Activated naive CD4-positive, alpha-beta T cell treated with anti-CD3 and anti-CD28 coated beads, Interleukin-2, amount 10 ng/mL, durations not matched to agents 7 days and 5 days (primary cell): ENCODE measurements around the gene PPP2R5B.

ENCODE experiments used
- CTCF ChIA-PET: fragments of 350-600 bp; sonication (Branson Sonifier 250); formaldehyde crosslinking; loops from one replicate; lab custom pipeline; 2021; ENCODE audit warnings: antibody characterized with exemption; lab: Charles Lee
- DNase-seq: peaks from one replicate; pipeline ENCODE4 v3.0.0-alpha.2; 2020
- H3K27ac Mint-ChIP-seq: one replicate; pipeline ENCODE4 v1.8.0; 2021; ENCODE audit warnings: mild to moderate bottlenecking, moderate library complexity, mixed read lengths
- H3K27me3 Mint-ChIP-seq: one replicate; pipeline ENCODE4 v1.8.0; 2021; ENCODE audit warnings: mild to moderate bottlenecking, mixed read lengths
- H3K36me3 Mint-ChIP-seq: one replicate; pipeline ENCODE4 v1.8.0; 2021; ENCODE audit warnings: mixed read lengths
- H3K4me1 Mint-ChIP-seq: one replicate; pipeline ENCODE4 v1.8.0; 2021; ENCODE audit warnings: mixed read lengths
- H3K4me3 Mint-ChIP-seq: one replicate; pipeline ENCODE4 v1.8.0; 2021; ENCODE audit warnings: mild to moderate bottlenecking, moderate library complexity, mixed read lengths
- H3K9me3 Mint-ChIP-seq: one replicate; pipeline ENCODE4 v1.8.0; 2021; ENCODE audit warnings: mixed read lengths

PPP2R5B gene

DNA sequence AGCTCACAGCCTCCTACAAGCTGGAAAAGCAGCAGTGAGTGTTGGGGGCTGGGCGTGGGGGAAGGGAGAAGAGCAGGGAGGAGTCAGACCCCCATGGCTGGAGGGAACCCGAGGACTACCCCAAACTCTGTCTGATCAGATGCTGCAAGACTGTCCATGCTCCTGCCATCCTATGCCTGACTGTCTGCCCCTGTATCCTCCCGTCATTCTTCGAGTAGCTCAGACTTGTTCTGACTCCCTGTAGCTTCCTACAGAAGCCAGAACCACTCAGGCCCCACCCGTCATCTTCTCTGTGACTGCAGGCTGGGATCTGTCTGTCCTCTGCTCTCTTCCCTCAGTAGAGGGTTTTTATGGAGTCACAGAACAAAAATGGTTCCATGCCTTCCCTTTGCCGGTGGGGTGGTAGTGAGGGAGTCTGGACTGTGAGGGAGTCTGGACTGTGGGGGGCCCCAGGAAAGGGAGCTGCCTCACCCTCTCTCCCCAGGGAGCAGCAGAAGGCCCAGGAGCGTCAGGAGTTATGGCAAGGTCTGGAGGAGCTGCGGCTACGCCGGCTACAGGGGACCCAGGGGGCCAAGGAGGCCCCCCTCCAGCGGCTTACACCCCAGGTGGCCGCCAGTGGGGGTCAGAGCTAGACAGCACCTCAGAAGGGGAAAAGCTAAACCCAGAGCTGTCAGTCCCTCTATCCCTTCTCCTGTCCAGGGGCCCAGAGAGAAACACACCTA, 8.9 kb downstream of the PPP2R5B start:
- Mint-ChIP-seq H3K4me1 (no peaks in the 10 kb centered on the region), H3K36me3 (peaks cover 13% of the 10 kb centered on the region), H3K4me3 (no peak overlapping the region), H3K27me3 (peaks cover 7% of the 10 kb centered on the region), H3K27ac (no peak overlapping the region), H3K9me3 (no peaks in the 10 kb centered on the region)
- CTCF ChIA-PET = no interaction called here
- no peak for DNase-seq

DNA sequence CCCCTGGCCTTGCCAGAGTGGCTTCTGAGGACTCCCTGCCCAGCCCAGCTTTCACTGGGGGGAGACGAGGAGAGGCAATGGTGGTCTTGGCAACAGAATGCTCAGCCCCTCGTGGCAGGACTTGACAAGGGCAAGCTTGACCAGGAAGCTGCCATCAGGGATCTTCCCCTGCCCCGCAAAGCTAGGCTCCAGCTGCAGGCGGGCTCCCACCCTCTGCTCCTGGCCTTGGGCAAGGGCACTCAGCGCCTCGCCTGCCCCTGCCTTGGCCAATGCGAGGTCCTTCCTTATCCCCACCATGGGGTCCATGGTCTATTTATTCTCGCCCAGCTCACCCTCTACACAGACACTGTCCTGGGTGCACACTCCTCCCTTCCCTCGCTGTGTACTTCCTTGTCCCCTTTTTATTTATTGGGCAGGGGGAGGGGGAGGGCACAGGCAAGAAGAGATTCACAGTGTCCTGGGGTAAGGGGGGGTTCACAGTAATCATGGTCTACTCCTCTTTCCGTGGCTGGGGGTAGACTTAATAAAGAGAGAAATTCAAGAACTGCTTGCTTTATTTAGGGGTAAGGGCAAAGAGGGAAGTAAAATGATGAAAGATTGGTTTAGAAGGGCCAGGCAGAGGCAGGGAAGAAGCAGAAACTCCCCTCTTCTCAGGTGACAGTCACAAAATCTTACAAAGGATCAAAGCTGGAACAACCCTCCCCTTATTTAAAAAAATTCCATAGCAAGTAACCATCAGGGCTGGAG, 9.6 kb downstream of the PPP2R5B start:
- H3K27ac Mint-ChIP-seq = no peak overlapping the region
- peaks cover 13% of the 10 kb centered on the region for H3K27me3 Mint-ChIP-seq
- no peak overlapping the region for H3K4me3 Mint-ChIP-seq
- no peaks in the 10 kb centered on the region for H3K4me1 Mint-ChIP-seq
- no peaks in the 10 kb centered on the region for H3K9me3 Mint-ChIP-seq
- CTCF ChIA-PET = interaction anchor here (1.4 kb wide), 1 partner anchor 19 kb away, joined by 4 read pairs; no protein-coding TSS in a partner anchor
- DNase-seq = no peak
- H3K36me3 Mint-ChIP-seq = peaks cover 13% of the 10 kb centered on the region

- H3K4me3 Mint-ChIP-seq = no peak overlapping the region
- H3K36me3 Mint-ChIP-seq = peaks cover 13% of the 10 kb centered on the region
- no peak for DNase-seq
- H3K4me1 Mint-ChIP-seq = no peaks in the 10 kb centered on the region
- CTCF ChIA-PET = interaction anchor here (1.4 kb wide), 1 partner anchor 18 kb away, joined by 4 read pairs; no protein-coding TSS in a partner anchor
- H3K9me3 Mint-ChIP-seq = no peaks in the 10 kb centered on the region
- peaks cover 19% of the 10 kb centered on the region for H3K27me3 Mint-ChIP-seq
- no peak overlapping the region for H3K27ac Mint-ChIP-seq
These were observed 10.3 kb downstream of the PPP2R5B start for GRCh38 chr11:64934682-64935358.

DNA sequence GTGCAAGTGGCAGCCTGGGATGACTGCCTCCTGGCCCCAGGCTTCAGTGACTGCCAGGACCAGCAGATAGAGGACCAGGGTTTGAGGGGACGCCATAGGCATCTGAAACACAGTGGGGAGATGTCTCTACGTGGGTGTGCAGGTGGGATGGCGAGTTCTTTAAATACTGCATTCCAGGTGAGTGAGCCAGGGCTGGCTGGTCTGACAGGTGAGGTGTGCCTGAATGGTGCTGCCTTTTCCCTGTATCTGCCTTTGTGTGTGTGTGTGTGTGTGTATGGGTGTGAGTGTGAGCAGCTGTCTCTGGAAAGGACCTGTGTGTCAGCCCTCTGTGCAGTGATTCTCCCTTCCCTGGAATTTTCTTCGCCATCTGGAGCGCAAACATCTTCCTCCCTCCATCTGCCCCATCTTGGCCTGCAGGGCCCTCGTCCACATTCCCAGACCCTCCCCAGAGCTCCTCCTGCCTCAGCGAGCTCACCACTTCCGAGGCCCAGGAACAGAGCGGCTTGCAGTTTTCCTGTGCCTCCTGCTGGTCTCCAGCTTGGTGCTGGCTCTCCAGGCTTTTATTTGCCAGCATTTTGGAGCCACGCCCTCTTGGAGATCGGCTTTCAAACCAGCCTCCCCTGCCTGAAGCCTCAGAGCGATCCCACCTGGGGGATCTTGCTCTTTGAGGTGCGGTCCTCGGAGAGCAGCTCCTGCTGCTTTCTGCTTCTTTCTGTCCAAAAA, 11.0 kb downstream of the PPP2R5B start, which contains the start of gene GPHA2:
Gene GPHA2 (minus strand): TSS at position 535 of the 723 bp plus-strand sequence. CDS start 433 bp downstream, at position 102.
- Mint-ChIP-seq H3K27me3 (peaks cover 19% of the 10 kb centered on the region), H3K27ac (no peak within 1 kb of the TSS), H3K9me3 (no peaks in the 10 kb centered on the region), H3K36me3 (peaks cover 11% of the 10 kb centered on the region), H3K4me3 (no peak within 1 kb of the TSS), H3K4me1 (no peaks in the 10 kb centered on the region)
- CTCF ChIA-PET = interaction anchor here (1.4 kb wide), 1 partner anchor 17 kb away, joined by 4 read pairs; no protein-coding TSS in a partner anchor
- DNase-seq = no peak

GRCh38 chr11:64936539-64936938, 12.1 kb downstream of the PPP2R5B start:
- CTCF ChIA-PET = no interaction called here
- Mint-ChIP-seq H3K27ac (no peak overlapping the region), H3K4me3 (no peak overlapping the region), H3K36me3 (peaks cover 5% of the 10 kb centered on the region), H3K27me3 (peaks cover 20% of the 10 kb centered on the region), H3K4me1 (no peaks in the 10 kb centered on the region), H3K9me3 (no peaks in the 10 kb centered on the region)
- DNase-seq = no peak

DNA sequence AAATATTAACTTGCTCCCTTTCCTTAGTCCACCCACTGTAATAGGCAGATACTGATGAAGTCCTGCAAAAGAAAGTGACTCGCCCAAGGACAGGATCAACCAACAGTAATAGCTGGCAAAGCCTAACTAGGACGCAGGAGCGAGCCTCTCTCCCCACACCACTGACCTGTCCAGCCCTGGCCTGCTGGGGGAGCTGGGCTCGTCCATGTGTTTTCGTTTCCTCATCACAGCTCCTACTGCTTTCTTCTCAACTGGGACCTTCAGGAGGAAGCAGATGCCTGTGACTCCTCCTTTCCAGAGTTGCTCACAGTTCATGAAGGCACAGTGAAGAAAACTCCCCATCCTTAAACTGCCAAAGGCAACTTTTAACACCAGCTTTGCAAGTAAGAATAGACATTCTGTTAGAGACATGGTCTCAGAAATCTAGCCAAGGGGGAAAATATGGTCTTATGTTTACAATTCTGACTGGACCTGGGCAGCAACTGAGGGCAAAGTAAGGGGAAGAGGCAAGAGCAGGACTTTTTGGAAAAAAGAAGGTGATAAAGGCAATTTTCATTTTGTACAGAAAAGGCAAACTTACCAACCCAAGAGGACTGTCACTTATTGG, 22.8 kb downstream of the PPP2R5B start:
- Mint-ChIP-seq H3K4me1 (no peaks in the 10 kb centered on the region), H3K27ac (no peak overlapping the region), H3K27me3 (peaks cover 46% of the 10 kb centered on the region), H3K36me3 (no peaks in the 10 kb centered on the region), H3K4me3 (no peak overlapping the region), H3K9me3 (no peaks in the 10 kb centered on the region)
- DNase-seq = no peak
- CTCF ChIA-PET = no interaction called here

- Mint-ChIP-seq H3K9me3 (no peaks in the 10 kb centered on the region), H3K27me3 (peaks cover 29% of the 10 kb centered on the region), H3K27ac (no peak overlapping the region), H3K4me1 (no peaks in the 10 kb centered on the region), H3K36me3 (no peaks in the 10 kb centered on the region), H3K4me3 (no peak overlapping the region)
- CTCF ChIA-PET = no interaction called here
- no peak for DNase-seq
These were observed 27.0 kb downstream of the PPP2R5B start for GRCh38 chr11:64951529-64951928.

DNA sequence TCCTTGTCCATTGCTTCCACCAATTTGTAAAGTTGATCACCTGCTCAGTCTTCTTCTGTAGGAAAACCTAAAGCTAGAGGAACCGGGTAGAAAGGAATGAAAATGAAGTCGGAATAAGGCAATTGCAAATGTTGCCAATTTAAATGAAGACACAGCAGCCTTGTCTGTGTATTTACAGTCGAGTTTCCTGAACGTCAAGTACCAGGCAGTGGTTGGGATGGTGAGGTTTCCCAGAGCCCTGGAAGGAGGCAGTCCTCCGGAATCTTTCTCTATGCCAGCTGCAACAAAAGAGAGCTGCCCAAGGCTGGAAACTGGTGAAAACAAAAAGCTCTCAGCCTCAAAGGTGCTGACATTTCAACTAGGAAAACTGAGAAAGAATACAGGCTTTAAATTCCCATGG, 29.7 kb downstream of the PPP2R5B start:
- H3K36me3 Mint-ChIP-seq = no peaks in the 10 kb centered on the region
- peaks cover 23% of the 10 kb centered on the region for H3K27me3 Mint-ChIP-seq
- no peaks in the 10 kb centered on the region for H3K4me1 Mint-ChIP-seq
- CTCF ChIA-PET = no interaction called here
- no peaks in the 10 kb centered on the region for H3K9me3 Mint-ChIP-seq
- no peak overlapping the region for H3K27ac Mint-ChIP-seq
- no peak for DNase-seq
- H3K4me3 Mint-ChIP-seq = no peak overlapping the region

DNA sequence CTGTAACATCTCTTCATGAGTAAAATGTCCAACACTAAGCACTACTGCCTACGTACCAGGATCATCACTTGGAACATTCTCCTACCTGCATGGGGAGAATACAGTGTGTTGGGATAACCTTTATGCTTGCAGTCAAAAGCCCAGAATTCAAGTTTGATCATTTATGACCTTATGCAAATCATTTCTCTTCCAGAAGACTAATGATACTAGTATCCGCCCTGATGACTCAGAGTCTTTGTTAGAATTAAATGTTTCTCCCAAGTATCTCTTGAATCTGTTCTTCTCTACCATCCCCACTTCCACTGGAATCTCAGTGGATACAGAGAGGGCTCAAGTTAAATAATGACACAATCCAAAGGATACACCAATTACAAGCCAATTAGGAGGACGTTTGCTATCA, 35.0 kb downstream of the PPP2R5B start:
- H3K4me3 Mint-ChIP-seq = no peak overlapping the region
- no peaks in the 10 kb centered on the region for H3K9me3 Mint-ChIP-seq
- H3K27ac Mint-ChIP-seq = no peak overlapping the region
- CTCF ChIA-PET = no interaction called here
- H3K36me3 Mint-ChIP-seq = no peaks in the 10 kb centered on the region
- DNase-seq = no peak
- peaks cover 16% of the 10 kb centered on the region for H3K27me3 Mint-ChIP-seq
- H3K4me1 Mint-ChIP-seq = no peaks in the 10 kb centered on the region

GRCh38 chr11:64960719-64961118, 36.2 kb downstream of the PPP2R5B start:
- no peaks in the 10 kb centered on the region for H3K36me3 Mint-ChIP-seq
- peaks cover 16% of the 10 kb centered on the region for H3K27me3 Mint-ChIP-seq
- H3K27ac Mint-ChIP-seq = no peak overlapping the region
- no peak for DNase-seq
- CTCF ChIA-PET = no interaction called here
- no peaks in the 10 kb centered on the region for H3K9me3 Mint-ChIP-seq
- H3K4me3 Mint-ChIP-seq = no peak overlapping the region
- peaks cover 7% of the 10 kb centered on the region for H3K4me1 Mint-ChIP-seq

GRCh38 chr11:64963072-64963631, 38.7 kb downstream of the PPP2R5B start:
- CTCF ChIA-PET = no interaction called here

GRCh38 chr11:64967375-64967774, 42.9 kb downstream of the PPP2R5B start:
- Mint-ChIP-seq H3K4me1 (peaks cover 26% of the 10 kb centered on the region), H3K27me3 (peaks cover 13% of the 10 kb centered on the region), H3K9me3 (no peaks in the 10 kb centered on the region), H3K36me3 (no peaks in the 10 kb centered on the region), H3K27ac (no peak overlapping the region), H3K4me3 (no peak overlapping the region)
- CTCF ChIA-PET = interaction anchor here (1.7 kb wide), 1 partner anchor 47 kb away, joined by 4 read pairs; the partner anchor contains the start of gene ARL2
- no peak for DNase-seq

More at GRCh38 chr11:64963072-64963631, 38.7 kb downstream of the PPP2R5B start:
- Mint-ChIP-seq H3K4me1 (peaks cover 11% of the 10 kb centered on the region), H3K27ac (no peak overlapping the region), H3K4me3 (no peak overlapping the region), H3K36me3 (no peaks in the 10 kb centered on the region), H3K27me3 (peaks cover 15% of the 10 kb centered on the region), H3K9me3 (no peaks in the 10 kb centered on the region)
- DNase-seq = no peak

DNA sequence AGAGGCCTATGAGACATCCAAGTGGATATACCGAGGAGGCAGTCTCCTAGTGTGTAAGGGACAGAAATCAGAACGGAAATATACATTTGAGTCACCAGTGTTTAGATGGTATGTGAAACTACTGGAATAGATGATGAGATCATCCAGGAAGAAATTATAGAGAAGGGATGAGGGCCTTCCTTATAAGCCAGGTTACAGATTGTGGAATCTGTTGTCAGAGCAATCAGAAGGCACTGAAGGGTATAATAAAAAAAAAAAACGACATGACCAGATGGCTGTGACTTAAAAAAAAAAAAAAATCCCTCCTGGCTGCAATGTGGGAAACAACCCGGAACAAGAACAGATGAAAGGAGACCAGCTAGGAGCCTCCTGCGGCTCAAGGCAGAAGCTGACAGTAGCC, 44.7 kb downstream of the PPP2R5B start:
- Mint-ChIP-seq H3K4me1 (peaks cover 27% of the 10 kb centered on the region), H3K36me3 (no peaks in the 10 kb centered on the region), H3K9me3 (no peaks in the 10 kb centered on the region), H3K27me3 (peaks cover 13% of the 10 kb centered on the region), H3K27ac (no peak overlapping the region), H3K4me3 (no peak overlapping the region)
- CTCF ChIA-PET = interaction anchor here (0.6 kb wide), 1 partner anchor 20 kb away, joined by 3 read pairs; no protein-coding TSS in a partner anchor
- no peak for DNase-seq
